IMR-90 (cell line): Measurements from ENCODE around the gene FRG1. TPM values are rescaled to one million over a fixed set of nuclear protein-coding genes. Genes with fewer than 3 reads are reported as not detected.

Source experiments
- ATAC-seq: fragments of 200-7000 bp; cut with Tn5 transposase; 2 replicates; pipeline ENCODE4 v1.9.1; 2020; ENCODE audit warnings: low read depth, mild to moderate bottlenecking, moderate library complexity
- BruUV-seq: library from RNA; stranded (reverse); fragments of 400-500 nt; replicated peaks from 2 replicates; lab custom pipeline; 2021; lab: Mats Ljungman, UMichigan
- CTCF ChIA-PET: fragments of 300-600 bp; formaldehyde crosslinking; extraction: SDS; loops from one replicate; lab custom pipeline; 2021; ENCODE audit warnings: antibody characterized with exemption; lab: Yijun Ruan, JAX
- POLR2A ChIA-PET: fragments of 300-600 bp; sonication (Branson Sonifier 250); formaldehyde crosslinking; loops from one replicate; lab custom pipeline; 2022; ENCODE audit warnings: antibody characterized with exemption; ENCODE audit not compliant: unreplicated experiment; lab: Charles Lee
- DNase-seq: peaks from one replicate; pipeline ENCODE4 v3.0.0; 2013
- H2AFZ ChIP-seq: replicated peaks from 2 replicates; pipeline ENCODE3; 2013; ENCODE audit warnings: low read length, mild to moderate bottlenecking; ENCODE audit not compliant: poor library complexity
- H2AK5ac ChIP-seq: 2 replicates; pipeline ENCODE4 v1.6.1; 2013; ENCODE audit warnings: low read depth, low read length, inconsistent platforms
- H2AK9ac ChIP-seq: replicated peaks from 2 replicates; pipeline ENCODE3; 2013; ENCODE audit warnings: mild to moderate bottlenecking, low read depth, low read length, moderate library complexity; ENCODE audit not compliant: poor library complexity
- H2BK120ac ChIP-seq: 2 replicates; pipeline ENCODE4 v1.6.1; 2013; ENCODE audit warnings: low read depth, low read length, inconsistent platforms
- H2BK15ac ChIP-seq: 3 replicates; pipeline ENCODE4 v1.6.1; 2013; ENCODE audit warnings: low read depth, low read length, inconsistent platforms
- H2BK20ac ChIP-seq: 2 replicates; pipeline ENCODE4 v1.6.1; 2013; ENCODE audit warnings: low read depth, mild to moderate bottlenecking, inconsistent platforms, low read length, moderate library complexity
- H2BK5ac ChIP-seq: 2 replicates; pipeline ENCODE4 v1.6.1; 2013; ENCODE audit warnings: mild to moderate bottlenecking, low read depth, low read length, inconsistent platforms; ENCODE audit not compliant: poor library complexity, severe bottlenecking
- H3K14ac ChIP-seq: replicated peaks from 2 replicates; pipeline ENCODE4 v1.6.1; 2013; ENCODE audit warnings: low read depth, low read length, inconsistent platforms
- H3K18ac ChIP-seq: 2 replicates; pipeline ENCODE4 v1.6.1; 2013; ENCODE audit warnings: low read depth, low read length, control low read depth
- H3K23ac ChIP-seq: 2 replicates; pipeline ENCODE4 v1.6.1; 2013; ENCODE audit warnings: low read depth, low read length, inconsistent platforms
- H3K27ac ChIP-seq: 2 replicates; pipeline ENCODE4 v1.5.1; 2013; ENCODE audit warnings: mild to moderate bottlenecking, control low read depth, low read length; ENCODE audit not compliant: insufficient read depth
- H3K27me3 ChIP-seq: 2 replicates; pipeline ENCODE4 v1.6.1; 2013; ENCODE audit warnings: low read length; ENCODE audit not compliant: control insufficient read depth, insufficient read depth
- H3K36me3 ChIP-seq: 2 replicates; pipeline ENCODE4 v1.6.1; 2013; ENCODE audit warnings: low read length, mixed read lengths; ENCODE audit not compliant: control insufficient read depth, insufficient read depth
- H3K4ac ChIP-seq: 2 replicates; pipeline ENCODE4 v1.6.1; 2013; ENCODE audit warnings: low read depth, low read length, inconsistent platforms
- H3K4me1 ChIP-seq: 2 replicates; pipeline ENCODE4 v1.6.1; 2013; ENCODE audit warnings: low read length, mixed read lengths; ENCODE audit not compliant: control insufficient read depth, insufficient read depth
- H3K4me2 ChIP-seq: 2 replicates; pipeline ENCODE4 v1.6.1; 2013; ENCODE audit warnings: low read depth, mild to moderate bottlenecking, control low read depth, low read length, moderate library complexity
- H3K4me3 ChIP-seq: 2 replicates; pipeline ENCODE4 v1.5.1; 2013; ENCODE audit warnings: low read depth, mild to moderate bottlenecking, control low read depth, low read length, moderate library complexity; ENCODE audit not compliant: insufficient read depth
- H3K56ac ChIP-seq: 2 replicates; pipeline ENCODE4 v1.6.1; 2013; ENCODE audit warnings: low read length, inconsistent platforms; ENCODE audit not compliant: insufficient read depth; ENCODE audit errors: extremely low read depth
- H3K79me1 ChIP-seq, 2 experiments: 2 replicates each; pipeline ENCODE4 v1.6.1; 2013; ENCODE audit warnings: low read length in 2 of 2, inconsistent platforms in 1 of 2, low read depth in 1 of 2
- H3K9ac ChIP-seq: 2 replicates; pipeline ENCODE4 v1.6.1; 2013; ENCODE audit warnings: low read depth, low read length, control low read depth
- H3K9me1 ChIP-seq: 2 replicates; pipeline ENCODE4 v1.6.1; 2013; ENCODE audit warnings: low read length, inconsistent platforms; ENCODE audit not compliant: insufficient read depth
- H3K9me3 ChIP-seq: 2 replicates; pipeline ENCODE4 v1.6.1; 2013; ENCODE audit warnings: low read length; ENCODE audit not compliant: control insufficient read depth, insufficient read depth
- H4K20me1 ChIP-seq: 2 replicates; pipeline ENCODE4 v1.6.1; 2013; ENCODE audit warnings: low read length, inconsistent platforms; ENCODE audit not compliant: insufficient read depth
- H4K5ac ChIP-seq: 2 replicates; pipeline ENCODE4 v1.6.1; 2013; ENCODE audit warnings: mild to moderate bottlenecking, low read depth, low read length, control low read depth
- H4K8ac ChIP-seq, 2 experiments: 2 replicates each; pipeline ENCODE4 v1.6.1; 2013; ENCODE audit warnings: low read depth in 2 of 2, low read length in 2 of 2, control low read depth in 1 of 2, inconsistent platforms in 1 of 2
- H4K91ac ChIP-seq: 2 replicates; pipeline ENCODE4 v1.6.1; 2013; ENCODE audit warnings: low read depth, low read length, inconsistent platforms; ENCODE audit not compliant: insufficient read depth
- CTCF ChIP-seq: conservative IDR thresholded peaks from 2 replicates; pipeline ENCODE4 v1.5.1; 2012; ENCODE audit warnings: mild to moderate bottlenecking, low read depth, low read length, improper control_type of control experiment
- MAFK ChIP-seq: IDR thresholded peaks from 2 replicates; pipeline ENCODE4 v1.6.1; 2012; ENCODE audit warnings: low read depth, low read length, improper control_type of control experiment
- MXI1 ChIP-seq: IDR thresholded peaks from 2 replicates; pipeline ENCODE4 v1.6.1; 2012; ENCODE audit warnings: low read depth, mild to moderate bottlenecking, low read length, moderate library complexity, borderline replicate concordance
- POLR2A ChIP-seq: IDR thresholded peaks from 2 replicates; pipeline ENCODE4 v1.6.1; 2012; ENCODE audit warnings: mild to moderate bottlenecking, low read depth, low read length
- RCOR1 ChIP-seq: IDR thresholded peaks from 2 replicates; pipeline ENCODE4 v1.6.1; 2012; ENCODE audit warnings: mild to moderate bottlenecking, low read length, improper control_type of control experiment; ENCODE audit not compliant: insufficient replicate concordance
- WGBS, 2 experiments: methylation state at CpG; one replicate each; pipeline versions ENCODE4 v1.1.5 to v1.1.7; 2013; ENCODE audit warnings: missing lambda C conversion rate in 2 of 2; ENCODE audit not compliant: insufficient read length in 1 of 2; ENCODE audit errors: extremely low coverage in 2 of 2; 5-methylcytosine and 5-hydroxymethylcytosine counted together
- dilution Hi-C: fragments of 300-500 bp; cut with HindIII; formaldehyde crosslinking; loops from one replicate; pipeline ENCODE4 v1.14.3; 2018; ENCODE audit warnings: low sequenced_read_pairs; ENCODE audit not compliant: unreplicated experiment
- in situ Hi-C: fragments of 300-500 bp; cut with MboI; formaldehyde crosslinking; loops from 3 replicates; pipeline ENCODE4 v1.14.3; 2019; ENCODE audit warnings: low sequenced_read_pairs, inconsistent platforms, mixed read lengths
- intact Hi-C: fragments of 100-400 bp; cut with micrococcal nuclease; formaldehyde crosslinking; loops from 2 replicates; pipeline ENCODE4 v1.10.0; 2022
- polyA plus RNA-seq, 3 experiments: library from polyadenylated mRNA; depleted of rRNA; stranded (reverse); fragments of >200 nt; gene quantifications; 2 replicates each; pipeline ENCODE4 v1.2.3, GENCODE V29; 2012; ENCODE audit warnings: low replicate concordance in 1 of 3
- total RNA-seq: library from RNA; depleted of rRNA; stranded (reverse); fragments of >200 nt; gene quantifications from 2 replicates; pipeline ENCODE4 v1.2.3, GENCODE V29; 2012

The FRG1 gene
- total and polyA plus RNA-seq, 2 of the 4 experiments (the other 2 are of a cell fraction), result 13.4 to 16.2 TPM

GRCh38 chr4:189974056-189974455, 33.4 kb downstream of the FRG1 start:
- Histone ChIP-seq H3K27ac (no peak overlapping the region), H3K4me2 (no peak overlapping the region), H2AK5ac (no peak overlapping the region), H3K9ac (no peak overlapping the region), H3K4me1 (no peaks in the 10 kb centered on the region), H3K56ac (no peak overlapping the region), H2AFZ (no peak overlapping the region), H3K18ac (no peak overlapping the region), H4K5ac (no peak overlapping the region), H4K8ac (no peak overlapping the region), H3K4me3 (no peak overlapping the region), H4K91ac (no peak overlapping the region), H3K23ac (no peak overlapping the region), H2BK5ac (no peak overlapping the region), H2BK120ac (no peak overlapping the region), H3K4ac (no peak overlapping the region), H3K9me3 (no peaks in the 10 kb centered on the region), H2BK20ac (no peak overlapping the region), H3K27me3 (no peaks in the 10 kb centered on the region), H2AK9ac (no peak overlapping the region), H2BK15ac (no peak overlapping the region), H3K36me3 (no peaks in the 10 kb centered on the region), H3K9me1 (no peaks in the 10 kb centered on the region), H3K14ac (no peak overlapping the region), H4K20me1 (no peaks in the 10 kb centered on the region), H3K79me1 (no peaks in the 10 kb centered on the region)
- WGBS, 2 experiments, result no CpG with 5 or more reads among the region's 5 CpGs
- POLR2A ChIA-PET, result no interaction called here
- ATAC-seq (no peak), DNase-seq (no peak)
- no TSS peak for BruUV-seq
- intact Hi-C loops, result no loop called here
- TF ChIP-seq POLR2A (no peak), MAFK (no peak), CTCF (peak; percentile 24; the same call in 1 of the 2 replicates), RCOR1 (no peak), MXI1 (no peak)
- in situ Hi-C loops, result no loop called here
- dilution Hi-C loops, result no loop called here
- CTCF ChIA-PET, result interaction anchor here (1.2 kb wide), 1 partner anchor 34 kb away, joined by 3 read pairs; the partner anchor contains the start of gene FRG1
